Thyroid gland (tissue), 4 donors: ENCODE results near the gene TNN. TPM values are rescaled to one million over a fixed set of nuclear protein-coding genes. Genes with fewer than 3 reads are reported as not detected.

Experiments used
- DNase-seq, 2 donors: peaks; one replicate each; pipeline ENCODE4 v3.0.0-alpha.2; 2019
- H3K27ac ChIP-seq, 3 donors: fragments of 200-600 bp; sonication (generic); 1 replicate in 2 of 3; 2 replicates in 1 of 3; pipeline ENCODE4 v1.5.1; 2016 to 2019; ENCODE audit warnings: mild to moderate bottlenecking in 1 of 3, moderate library complexity in 1 of 3
- H3K27me3 ChIP-seq: fragments of 200-600 bp; sonication (generic); one replicate; pipeline ENCODE4 v1.5.1; 2019
- H3K36me3 ChIP-seq, 2 donors: fragments of 200-600 bp; sonication (generic); one replicate each; pipeline ENCODE4 v1.5.1; 2016 to 2019
- H3K4me1 ChIP-seq, 2 donors: fragments of 200-600 bp; sonication (generic); one replicate each; pipeline ENCODE4 v1.5.1; 2017 to 2019
- H3K4me3 ChIP-seq, 3 donors: fragments of 200-600 bp; sonication (generic); replicated peaks in 1 of 3; 1 replicate in 2 of 3; 2 replicates in 1 of 3; pipeline ENCODE4 v1.5.1; 2016; ENCODE audit warnings: mild to moderate bottlenecking in 1 of 3
- H3K9me3 ChIP-seq: fragments of 200-600 bp; sonication (generic); one replicate; pipeline ENCODE4 v1.5.1; 2017
- CTCF ChIP-seq, 6 experiments: fragments of 200-600 bp in 3 of 6; fragments of 450-650 bp in 3 of 6; sonication (generic) in 3 of 6; IDR thresholded peaks; one replicate each; pipeline ENCODE4 v1.5.1; 2016 to 2019; ENCODE audit warnings: antibody characterized with exemption in 6 of 6, mild to moderate bottlenecking in 2 of 6, inconsistent platforms in 1 of 6, moderate library complexity in 1 of 6
- POLR2A ChIP-seq, 2 donors: fragments of 450-650 bp; IDR thresholded peaks; one replicate each; pipeline ENCODE4 v1.6.1; 2017; ENCODE audit warnings: antibody characterized with exemption in 2 of 2, mild to moderate bottlenecking in 2 of 2, moderate library complexity in 1 of 2
- WGBS, 2 donors: methylation state at CpG; one replicate each; pipeline ENCODE4 v1.1.5; 2017; 5-methylcytosine and 5-hydroxymethylcytosine counted together
- intact Hi-C: fragments of 100-400 bp; cut with DNase I; formaldehyde crosslinking; loops from one replicate; pipeline ENCODE4 v1.15.1; 2023
- total RNA-seq, 4 donors: library from RNA; depleted of rRNA; stranded (reverse); fragments of >200 nt; gene quantifications; one replicate each; pipeline ENCODE4 v1.2.3, GENCODE V29; 2016

TNN gene
- total RNA-seq, 4 donors from 2014 or later = 0.27 to 1.3 (median 0.44) TPM

DNA sequence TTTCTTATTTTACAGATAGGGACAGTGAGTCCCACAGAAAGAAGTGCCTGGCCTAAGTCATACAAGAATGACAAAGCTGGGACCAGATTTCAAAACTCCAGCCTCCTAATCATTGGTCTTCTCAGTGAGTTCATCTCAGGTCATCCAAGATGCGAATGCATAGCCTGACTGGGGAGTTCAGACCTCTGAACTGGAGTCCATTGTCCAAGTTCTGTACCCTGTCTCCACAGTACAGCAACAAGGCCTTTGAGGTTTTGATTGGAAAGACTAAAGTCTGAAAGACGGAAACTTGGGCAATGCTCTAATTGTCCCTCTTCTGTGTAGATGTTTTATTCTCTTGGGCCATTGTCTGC lies 62.0 kb downstream of the TNN start:
- no peak for TF ChIP-seq POLR2A (IDR thresholded peaks at IDR 0.05)
- H3K4me1 ChIP-seq = peaks cover 0 to 5% of the 10 kb centered on the region in 2 donors
- no peak for DNase-seq
- H3K36me3 ChIP-seq = no peaks in the 10 kb centered on the region
- no peak overlapping the region for H3K27ac ChIP-seq
- WGBS, 2 donors = 79 to 81% methylated on average over 2 of the region's 2 CpGs
- no peak overlapping the region for H3K4me3 ChIP-seq
- no peaks in the 10 kb centered on the region for H3K27me3 ChIP-seq
- intact Hi-C loops = loop anchor here (5.0 kb wide), 1 partner anchor 97 kb away; no protein-coding TSS in a partner anchor
- no peaks in the 10 kb centered on the region for H3K9me3 ChIP-seq

DNA sequence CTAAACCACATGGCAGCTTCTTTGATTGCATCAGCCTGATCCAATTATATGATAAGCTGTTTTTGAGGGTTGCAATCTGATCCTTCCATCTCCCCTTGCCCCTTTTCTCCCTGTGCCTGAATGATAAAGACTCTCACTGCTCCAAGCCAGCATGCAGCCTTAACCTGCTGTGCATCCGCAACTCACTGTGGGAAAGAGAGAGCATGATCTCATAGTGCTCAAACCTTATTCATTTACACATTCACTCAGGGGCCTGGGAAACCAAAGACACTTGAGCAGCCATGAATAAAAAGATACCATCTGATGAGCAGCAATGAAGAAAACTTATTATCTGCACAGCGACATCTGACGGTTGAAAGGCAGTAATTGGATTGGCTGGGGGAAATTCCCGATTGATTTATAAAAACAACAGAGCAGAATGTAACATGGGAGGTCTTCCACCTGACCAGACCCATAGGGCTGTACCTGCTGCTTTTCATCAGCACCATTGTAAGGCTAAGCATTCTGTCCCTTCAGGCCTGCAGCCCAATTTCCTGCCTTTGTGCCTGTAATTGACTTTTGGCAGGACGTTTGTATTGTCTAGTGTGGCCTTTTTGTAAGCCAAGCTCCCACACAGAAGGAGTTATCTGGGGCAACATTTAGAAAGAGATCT lies 62.5 kb downstream of the TNN start:
- H3K4me1 ChIP-seq = peaks cover 0 to 5% of the 10 kb centered on the region in 2 donors
- no peak for DNase-seq
- H3K9me3 ChIP-seq = no peaks in the 10 kb centered on the region
- intact Hi-C loops = loop anchor here (5.0 kb wide), 1 partner anchor 98 kb away; no protein-coding TSS in a partner anchor
- 43 to 49% methylated on average over 5 of the region's 5 CpGs for WGBS, 2 donors
- no peak overlapping the region for H3K4me3 ChIP-seq
- H3K27ac ChIP-seq = no peak overlapping the region
- no peaks in the 10 kb centered on the region for H3K27me3 ChIP-seq
- TF ChIP-seq CTCF (IDR thresholded peaks at IDR 0.05) = no peak
- no peak for TF ChIP-seq POLR2A (IDR thresholded peaks at IDR 0.05)
- H3K36me3 ChIP-seq = no peaks in the 10 kb centered on the region

DNA sequence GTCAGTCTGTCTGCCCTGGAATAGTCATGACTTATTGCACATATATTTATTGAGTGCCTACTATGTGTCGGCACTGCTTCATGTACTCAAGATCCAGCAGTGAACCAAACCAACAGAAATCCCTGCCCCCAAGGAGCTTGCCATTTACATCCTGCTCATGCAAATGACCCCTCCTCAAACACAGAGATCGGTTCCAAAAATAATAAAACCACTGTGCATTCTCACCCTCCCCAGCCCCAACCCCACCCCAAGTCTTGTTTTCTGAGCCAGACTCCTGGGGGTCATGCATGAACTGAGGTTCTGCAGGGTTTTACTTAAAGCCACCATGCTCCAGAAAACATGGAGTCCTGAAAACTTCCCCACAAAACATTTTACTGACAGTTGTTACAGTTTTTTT lies 63.0 kb downstream of the TNN start:
- intact Hi-C loops = no loop called here
- H3K36me3 ChIP-seq = no peaks in the 10 kb centered on the region
- no peak overlapping the region for H3K4me3 ChIP-seq
- 66 to 83% methylated on average over 2 of the region's 2 CpGs for WGBS, 2 donors
- H3K9me3 ChIP-seq = no peaks in the 10 kb centered on the region
- H3K27me3 ChIP-seq = no peaks in the 10 kb centered on the region
- TF ChIP-seq CTCF (IDR thresholded peaks at IDR 0.05) (no peak), POLR2A (IDR thresholded peaks at IDR 0.05) (no peak)
- DNase-seq = no peak
- H3K27ac ChIP-seq = no peak overlapping the region
- H3K4me1 ChIP-seq = peaks cover 0 to 5% of the 10 kb centered on the region in 2 donors

GRCh38 chr1:175131095-175131494 lies 63.5 kb downstream of the TNN start:
- H3K4me3 ChIP-seq = no peak overlapping the region
- peaks cover 0 to 5% of the 10 kb centered on the region in 2 donors for H3K4me1 ChIP-seq
- no peaks in the 10 kb centered on the region for H3K27me3 ChIP-seq
- H3K36me3 ChIP-seq = no peaks in the 10 kb centered on the region
- DNase-seq = no peak
- intact Hi-C loops = no loop called here
- 64 to 83% methylated on average over 1 of the region's 1 CpG for WGBS, 2 donors
- H3K27ac ChIP-seq = no peak overlapping the region
- no peaks in the 10 kb centered on the region for H3K9me3 ChIP-seq
- TF ChIP-seq CTCF (IDR thresholded peaks at IDR 0.05) (no peak), POLR2A (IDR thresholded peaks at IDR 0.05) (no peak)

- peaks cover 0 to 5% of the 10 kb centered on the region in 2 donors for H3K4me1 ChIP-seq
- DNase-seq = no peak
- H3K4me3 ChIP-seq = no peak overlapping the region
- H3K27me3 ChIP-seq = no peaks in the 10 kb centered on the region
- WGBS, 2 donors = 73 to 77% methylated on average over 1 of the region's 1 CpG
- intact Hi-C loops = no loop called here
- no peak overlapping the region for H3K27ac ChIP-seq
- H3K36me3 ChIP-seq = no peaks in the 10 kb centered on the region
- H3K9me3 ChIP-seq = no peaks in the 10 kb centered on the region
- no peak for TF ChIP-seq POLR2A (IDR thresholded peaks at IDR 0.05)
- TF ChIP-seq CTCF (IDR thresholded peaks at IDR 0.05) = no peak
Measured at GRCh38 chr1:175132436-175132835, 64.8 kb downstream of the TNN start.
